Measurements from ENCODE around the gene CTNND2. TPM values are rescaled to one million over a fixed set of nuclear protein-coding genes. Genes with fewer than 3 reads are reported as not detected.

Gene CTNND2
- total RNA-seq, 2 experiments from 2014 or later, result not detected

- TF ChIP-seq CTCF (IDR thresholded peaks at IDR 0.05), result no peak
- Mint-ChIP-seq H3K27ac (no peak overlapping the region), H3K36me3 (ENCODE audit: low read depth) (no peaks in the 10 kb centered on the region), H3K4me3 (no peak overlapping the region), H3K27me3 (no peaks in the 10 kb centered on the region), H3K9me3 (no peaks in the 10 kb centered on the region), H3K4me1 (ENCODE audit: low read depth) (no peaks in the 10 kb centered on the region)
- DNase-seq (no peak), ATAC-seq (no peak)
- POLR2A ChIA-PET, result no interaction called here
- intact Hi-C loops (cut with micrococcal nuclease), result no loop called here
- CTCF ChIA-PET, result no interaction called here
Observed at GRCh38 chr5:11700391-11700790, 203.9 kb downstream of the CTNND2 start.

- no peak for ATAC-seq
- H3K4me3 Mint-ChIP-seq, result no peak overlapping the region
- H3K9me3 Mint-ChIP-seq, result no peaks in the 10 kb centered on the region
- H3K36me3 Mint-ChIP-seq (ENCODE audit: low read depth), result no peaks in the 10 kb centered on the region
- no peak for TF ChIP-seq CTCF (IDR thresholded peaks at IDR 0.05)
- no peak overlapping the region for H3K27ac Mint-ChIP-seq
- DNase-seq, result no peak
- no peaks in the 10 kb centered on the region for H3K4me1 Mint-ChIP-seq (ENCODE audit: low read depth)
- intact Hi-C loops (cut with micrococcal nuclease), result no loop called here
- ChIA-PET POLR2A (no interaction called here), CTCF (no interaction called here)
- no peaks in the 10 kb centered on the region for H3K27me3 Mint-ChIP-seq
Observed at GRCh38 chr5:11692636-11693035, 211.6 kb downstream of the CTNND2 start.

- POLR2A ChIA-PET, result no interaction called here
- no peaks in the 10 kb centered on the region for H3K4me1 Mint-ChIP-seq (ENCODE audit: low read depth)
- H3K27ac Mint-ChIP-seq, result no peak overlapping the region
- H3K4me3 Mint-ChIP-seq, result no peak overlapping the region
- H3K9me3 Mint-ChIP-seq, result no peaks in the 10 kb centered on the region
- DNase-seq (no peak), ATAC-seq (no peak)
- H3K36me3 Mint-ChIP-seq (ENCODE audit: low read depth), result no peaks in the 10 kb centered on the region
- CTCF ChIA-PET, result no interaction called here
- intact Hi-C loops (cut with micrococcal nuclease), result no loop called here
- no peak for TF ChIP-seq CTCF (IDR thresholded peaks at IDR 0.05)
- H3K27me3 Mint-ChIP-seq, result no peaks in the 10 kb centered on the region
Observed at GRCh38 chr5:11687498-11687897, 216.7 kb downstream of the CTNND2 start.

GRCh38 chr5:11684607-11685006 is 219.6 kb downstream of the CTNND2 start:
- H3K4me1 Mint-ChIP-seq (ENCODE audit: low read depth), result no peaks in the 10 kb centered on the region
- H3K27ac Mint-ChIP-seq, result no peak overlapping the region
- intact Hi-C loops (cut with micrococcal nuclease), result no loop called here
- POLR2A ChIA-PET, result no interaction called here
- CTCF ChIA-PET, result no interaction called here
- no peak overlapping the region for H3K4me3 Mint-ChIP-seq
- no peak for TF ChIP-seq CTCF (IDR thresholded peaks at IDR 0.05)
- DNase-seq (no peak), ATAC-seq (no peak)
- H3K9me3 Mint-ChIP-seq, result no peaks in the 10 kb centered on the region
- H3K27me3 Mint-ChIP-seq, result no peaks in the 10 kb centered on the region
- H3K36me3 Mint-ChIP-seq (ENCODE audit: low read depth), result no peaks in the 10 kb centered on the region

- no peaks in the 10 kb centered on the region for H3K36me3 Mint-ChIP-seq (ENCODE audit: low read depth)
- H3K27ac Mint-ChIP-seq, result no peak overlapping the region
- no peaks in the 10 kb centered on the region for H3K4me1 Mint-ChIP-seq (ENCODE audit: low read depth)
- no peaks in the 10 kb centered on the region for H3K27me3 Mint-ChIP-seq
- no peaks in the 10 kb centered on the region for H3K9me3 Mint-ChIP-seq
- ATAC-seq, result no peak
- CTCF ChIA-PET, result no interaction called here
- no peak for TF ChIP-seq CTCF (IDR thresholded peaks at IDR 0.05)
- POLR2A ChIA-PET, result no interaction called here
- intact Hi-C loops (cut with micrococcal nuclease), result no loop called here
- no peak overlapping the region for H3K4me3 Mint-ChIP-seq
- no peak for DNase-seq
Observed at GRCh38 chr5:11683666-11684065, 220.6 kb downstream of the CTNND2 start.

Data from activated CD8-positive, alpha-beta T cell treated with anti-CD3 and anti-CD28 coated beads for 36 hours (primary cell).